Endometrial microvascular endothelial cells (primary cell): ENCODE data around the gene FRMPD1. TPM values are rescaled to one million over a fixed set of nuclear protein-coding genes. Genes with fewer than 3 reads are reported as not detected.

Experiments
- total RNA-seq: library from RNA; depleted of rRNA; stranded (reverse); fragments of >200 nt; gene quantifications from one replicate; pipeline ENCODE4 v1.2.3, GENCODE V29; 2015; ENCODE audit errors: inconsistent ontology term

Gene FRMPD1
- total RNA-seq, 1 donor from 2014 or later: not detected

Other genes with a start within 250 kb of the FRMPD1 start
- gene GRHPR, start 228.3 kb upstream of the FRMPD1 start, total RNA-seq: 208 TPM
- gene ZBTB5, start 185.5 kb upstream of the FRMPD1 start, total RNA-seq: 7.1 TPM
- gene POLR1E, start 165.0 kb upstream of the FRMPD1 start, total RNA-seq: 21.9 TPM
- 7.5 TPM for gene FBXO10, start 74.6 kb upstream of the FRMPD1 start, total RNA-seq
- gene TOMM5, start 58.4 kb upstream of the FRMPD1 start, total RNA-seq: 150 TPM
- 4.0 TPM for gene TRMT10B, start 102.9 kb downstream of the FRMPD1 start, total RNA-seq
- gene EXOSC3, start 134.1 kb downstream of the FRMPD1 start, total RNA-seq: 20.8 TPM
- 10.8 TPM for gene DCAF10, start 149.8 kb downstream of the FRMPD1 start, total RNA-seq